PFSK-1 (cell line): ENCODE data around the gene TOX3.

Experiments used
- FOXP2 ChIP-seq: optimal IDR thresholded peaks from 2 replicates; pipeline ENCODE3; 2011; ENCODE audit warnings: borderline replicate concordance, control low read depth, inconsistent platforms; ENCODE audit not compliant: insufficient read depth; ENCODE audit errors: extremely low read length, extremely low read depth
- POLR2AphosphoS5 ChIP-seq: IDR thresholded peaks from 2 replicates; pipeline ENCODE4 v1.6.1; 2012; ENCODE audit warnings: low read depth, mild to moderate bottlenecking, control low read depth, low read length, moderate library complexity
- SIN3A ChIP-seq: IDR thresholded peaks from 2 replicates; pipeline ENCODE4 v1.6.1; 2012; ENCODE audit warnings: mild to moderate bottlenecking, low read length, moderate library complexity, borderline replicate concordance; ENCODE audit not compliant: insufficient read depth

DNA sequence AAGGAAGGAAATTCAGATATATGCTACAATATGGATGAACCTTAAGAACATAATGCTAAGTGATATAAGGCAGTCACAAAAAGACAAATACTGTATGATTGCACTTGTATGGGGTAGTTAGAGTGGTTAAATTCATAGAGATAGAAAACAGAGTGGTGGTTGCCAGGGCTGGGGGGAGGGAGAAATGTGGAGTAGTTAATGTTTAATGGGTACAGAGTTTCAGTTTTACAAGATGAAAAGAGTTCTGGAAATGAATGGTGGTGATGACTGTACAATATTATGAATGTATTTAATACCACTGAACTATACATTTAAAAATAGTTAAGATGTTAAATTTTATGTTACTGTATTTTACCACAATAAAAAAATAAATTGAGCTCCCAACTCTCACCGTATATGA is 157.9 kb downstream of the TOX3 start:
- TF ChIP-seq FOXP2 (no peak), POLR2AphosphoS5 (no peak), SIN3A (no peak)
